Endometrial microvascular endothelial cells (primary cell): Measurements from ENCODE around the gene SCFD2. TPM values are rescaled to one million over a fixed set of nuclear protein-coding genes. Genes with fewer than 3 reads are reported as not detected.

Experiments used
- total RNA-seq: library from RNA; depleted of rRNA; stranded (reverse); fragments of >200 nt; gene quantifications from one replicate; pipeline ENCODE4 v1.2.3, GENCODE V29; 2015; ENCODE audit errors: inconsistent ontology term

The SCFD2 gene
- total RNA-seq, 1 donor from 2014 or later: 25.8 TPM

Other genes starting within 250 kb of the SCFD2 start
- 38.1 TPM for gene FIP1L1, start 11.6 kb upstream of the SCFD2 start, total RNA-seq
- gene LNX1, start 225.4 kb upstream of the SCFD2 start, total RNA-seq: 4.1 TPM